Measurements from ENCODE around the gene PYM1.

GRCh38 chr12:55963760-55964159 is 36.1 kb upstream of the PYM1 start:
- TF ChIP-seq CTCF (IDR thresholded peaks at IDR 0.05; ENCODE audit: control extremely low read depth in 1 of 3, insufficient read depth in 1 of 3, low read depth in 1 of 3, low read length in 3 of 3) (no peak), SIN3A (conservative IDR thresholded peaks at IDR 0.05 in 1 of 2, IDR thresholded peaks at IDR 0.05 in 1 of 2; ENCODE audit: low read depth in 1 of 2, low read length in 2 of 2) (no peak)

All from H1 (cell line).